ENCODE results near the gene UGT2A1. TPM values are rescaled to one million over a fixed set of nuclear protein-coding genes. Genes with fewer than 3 reads are reported as not detected.
A peak's percentile ranks its signal among the peaks of the same experiment; 100 is the strongest.

UGT2A1 gene
- total and polyA plus RNA-seq, 2 of the 8 experiments (the other 6 are each of a cell fraction or from before 2014, with no cell fraction given): 0.19 TPM; not detected in 1

- POLR2A ChIA-PET (ENCODE audit: partially characterized antibody): no interaction called here
- no peak for FAIRE-seq
- TF ChIP-seq SP1 (IDR thresholded peaks at IDR 0.05; ENCODE audit: low read depth, low read length) (no peak), BRCA1 (IDR thresholded peaks at IDR 0.05; ENCODE audit: low read depth, low read length) (no peak), RAD21 (IDR thresholded peaks at IDR 0.05 in 1 of 2, conservative IDR thresholded peaks at IDR 0.05 in 1 of 2; ENCODE audit: low read depth in 2 of 2, low read length in 2 of 2) (peak; percentile 17 to 26; a peak in 3 of 4 replicates), ATF2 (IDR thresholded peaks at IDR 0.05; ENCODE audit: low read length) (no peak), KDM4A (IDR thresholded peaks at IDR 0.05; ENCODE audit: low read depth, low read length, severe bottlenecking) (no peak), POU5F1 (IDR thresholded peaks at IDR 0.05; ENCODE audit: low read depth, low read length) (no peak)
These were observed 52.0 kb downstream of the UGT2A1 start for GRCh38 chr4:69601065-69601464.

More at GRCh38 chr4:69601065-69601464, 52.0 kb downstream of the UGT2A1 start:
- DNase-seq (ENCODE audit: low read depth in 1 of 2, low spot score in 2 of 2): peak in 1 of 2 experiments; percentile 1
- no peaks in the 10 kb centered on the region; a peak in 1 of 8 replicates for H3K36me3 ChIP-seq (ENCODE audit: control insufficient read depth in 2 of 4, insufficient read depth in 4 of 4, low read length in 3 of 4)
- H2BK12ac ChIP-seq (ENCODE audit: low read depth, low read length): no peak overlapping the region
- no peaks in the 10 kb centered on the region for H3K79me1 ChIP-seq (ENCODE audit: low read depth, low read length)
- H3K9me3 ChIP-seq (ENCODE audit: insufficient read depth in 2 of 2, low read depth in 1 of 2, low read length in 1 of 2): no peaks in the 10 kb centered on the region
- H3K9ac ChIP-seq (replicated peaks in 1 of 4; ENCODE audit: extremely low read depth in 1 of 4, low read depth in 3 of 4, low read length in 3 of 4): no peak overlapping the region
- no peak overlapping the region for H3K56ac ChIP-seq (replicated peaks; ENCODE audit: insufficient read length, low read depth, low read length)
- H2BK120ac ChIP-seq (replicated peaks; ENCODE audit: low read depth, low read length): no peak overlapping the region
- no peak overlapping the region for H2BK15ac ChIP-seq (ENCODE audit: low read length)
- no peak overlapping the region for H3K4ac ChIP-seq (replicated peaks; ENCODE audit: insufficient read length, low read depth, low read length)
- no peak overlapping the region for H2BK20ac ChIP-seq (ENCODE audit: low read length)
- no peak overlapping the region for H4K5ac ChIP-seq (ENCODE audit: insufficient read length, low read depth, low read length)
- H2AFZ ChIP-seq (ENCODE audit: low read length): no peak overlapping the region
- H3K18ac ChIP-seq (ENCODE audit: extremely low read depth, low read length): no peak overlapping the region
- H3K27me3 ChIP-seq (replicated peaks in 1 of 4; ENCODE audit: control insufficient read depth in 3 of 4, extremely low read depth in 1 of 4, insufficient read depth in 3 of 4, low read length in 3 of 4): no peaks in the 10 kb centered on the region
- H3K4me1 ChIP-seq (replicated peaks in 1 of 4; ENCODE audit: control insufficient read depth in 3 of 4, insufficient read depth in 4 of 4, low read length in 3 of 4): no peaks in the 10 kb centered on the region
- 50% methylated on average over 4 of the region's 4 CpGs; no CpG with 5 or more reads in 1 of the 2 experiments for WGBS, 2 experiments (ENCODE audit: extremely low coverage in 1 of 2, insufficient coverage in 1 of 2, insufficient read length in 1 of 2, insufficient replicate concordance in 2 of 2, low coverage in 1 of 2, low lambda C conversion rate in 2 of 2, missing lambda C conversion rate in 1 of 2)
- H3K4me2 ChIP-seq (ENCODE audit: insufficient read depth in 1 of 2, low read depth in 2 of 2, low read length in 2 of 2): no peak overlapping the region
- no peak overlapping the region for H3K27ac ChIP-seq (ENCODE audit: low read depth, low read length)
- no peak overlapping the region for H2BK5ac ChIP-seq (ENCODE audit: low read depth, low read length)
- no peaks in the 10 kb centered on the region for H4K20me1 ChIP-seq (replicated peaks in 1 of 2; ENCODE audit: control insufficient read depth in 1 of 2, insufficient read depth in 2 of 2, low read length in 2 of 2)
- no peak overlapping the region for H3K4me3 ChIP-seq (ENCODE audit: extremely low read depth in 1 of 4, insufficient read depth in 2 of 4, low read depth in 3 of 4, low read length in 4 of 4)
- H3K79me2 ChIP-seq (ENCODE audit: control insufficient read depth in 1 of 2, insufficient read depth in 2 of 2, low read length in 2 of 2): no peaks in the 10 kb centered on the region
- CTCF ChIA-PET (ENCODE audit: partially characterized antibody): interaction anchor here (0.7 to 2.2 kb wide), 12 partner anchors 8 to 280 kb away, joined by 3 to 8 read pairs (median 3); no protein-coding TSS in a partner anchor
- H3K23me2 ChIP-seq (ENCODE audit: low read depth, low read length): no peaks in the 10 kb centered on the region
- H3K14ac ChIP-seq (ENCODE audit: insufficient read length): no peak overlapping the region
- no peak overlapping the region for H3K23ac ChIP-seq (ENCODE audit: insufficient read length)
- H4K8ac ChIP-seq (ENCODE audit: extremely low read depth, insufficient read depth, low read length): no peak overlapping the region
- H4K91ac ChIP-seq (replicated peaks; ENCODE audit: insufficient read length, low read length): no peak overlapping the region
- H2AK5ac ChIP-seq (ENCODE audit: low read depth, low read length): no peak overlapping the region

Data from H1 (cell line).